Mucosa of rectum (tissue), 2 donors: ENCODE data around the gene LDB1.

Experiments
- H3K27ac ChIP-seq, 2 donors: one replicate each; pipeline ENCODE4 v1.7.0; 2013; ENCODE audit warnings: inconsistent platforms in 2 of 2, low read depth in 2 of 2, low read length in 2 of 2
- H3K27me3 ChIP-seq, 2 donors: one replicate each; pipeline ENCODE4 v1.7.0; 2013; ENCODE audit warnings: low read length in 2 of 2; ENCODE audit not compliant: control insufficient read depth in 2 of 2, insufficient read depth in 2 of 2
- H3K36me3 ChIP-seq, 2 donors: one replicate each; pipeline ENCODE4 v1.7.0; 2013; ENCODE audit warnings: low read length in 2 of 2; ENCODE audit not compliant: control insufficient read depth in 2 of 2, insufficient read depth in 2 of 2
- H3K4me1 ChIP-seq, 2 donors: one replicate each; pipeline ENCODE4 v1.7.0; 2013; ENCODE audit warnings: low read length in 2 of 2, mild to moderate bottlenecking in 1 of 2; ENCODE audit not compliant: control insufficient read depth in 2 of 2, insufficient read depth in 2 of 2
- H3K4me3 ChIP-seq, 2 donors: one replicate each; pipeline ENCODE4 v1.7.0; 2013; ENCODE audit warnings: low read length in 2 of 2
- H3K9ac ChIP-seq, 2 donors: one replicate each; pipeline ENCODE4 v1.7.0; 2013; ENCODE audit warnings: low read length in 2 of 2, low read depth in 1 of 2, mild to moderate bottlenecking in 1 of 2
- H3K9me3 ChIP-seq, 2 donors: one replicate each; pipeline ENCODE4 v1.7.0; 2013; ENCODE audit warnings: low read length in 2 of 2; ENCODE audit not compliant: control insufficient read depth in 2 of 2
- donor health status: healthy.
- donor health status: Normal muscosa, but diverticular disease.

Gene LDB1

GRCh38 chr10:102120142-102120990 lies at the start of gene LDB1:
LDB1 (minus strand) TSS chr10:102120368; CDS start chr10:102120110, 258 bp downstream.
- peak within 1 kb of the TSS; percentile 86 to 92 for H3K9ac ChIP-seq
- H3K9me3 ChIP-seq = no peaks in the 10 kb centered on the region
- H3K4me3 ChIP-seq = peak within 1 kb of the TSS; percentile 79 to 89
- H3K27me3 ChIP-seq = no peaks in the 10 kb centered on the region
- H3K27ac ChIP-seq = peak within 1 kb of the TSS; percentile 90 to 95
- H3K4me1 ChIP-seq = peaks cover 39 to 40% of the 10 kb centered on the region in 2 donors
- no peaks in the 10 kb centered on the region for H3K36me3 ChIP-seq

DNA sequence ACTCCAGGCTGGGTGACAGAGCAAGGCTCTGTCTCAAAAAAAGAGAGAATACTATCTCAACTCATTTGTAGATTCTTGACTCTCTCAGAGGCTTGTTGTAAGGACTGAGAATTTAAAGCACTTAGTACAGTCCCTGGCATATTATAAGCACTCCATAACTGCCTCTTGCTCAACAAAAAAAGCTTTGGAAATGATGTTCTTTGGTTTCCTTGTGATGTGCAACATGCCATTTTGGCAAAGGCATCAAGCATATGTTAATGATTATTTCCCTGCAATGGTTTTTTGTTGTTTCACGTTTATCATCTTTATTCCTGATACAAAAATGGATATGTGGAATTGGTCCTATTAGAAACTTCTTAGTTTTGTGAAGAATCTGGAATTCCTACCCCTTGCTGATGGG lies 47.7 kb upstream of the LDB1 start:
- H3K36me3 ChIP-seq = peaks cover 5 to 8% of the 10 kb centered on the region in 2 donors
- H3K4me1 ChIP-seq = peaks cover 0 to 2% of the 10 kb centered on the region in 2 donors
- H3K4me3 ChIP-seq = no peak overlapping the region
- no peaks in the 10 kb centered on the region for H3K27me3 ChIP-seq
- H3K9ac ChIP-seq = no peak overlapping the region
- no peaks in the 10 kb centered on the region for H3K9me3 ChIP-seq
- H3K27ac ChIP-seq = no peak overlapping the region

DNA sequence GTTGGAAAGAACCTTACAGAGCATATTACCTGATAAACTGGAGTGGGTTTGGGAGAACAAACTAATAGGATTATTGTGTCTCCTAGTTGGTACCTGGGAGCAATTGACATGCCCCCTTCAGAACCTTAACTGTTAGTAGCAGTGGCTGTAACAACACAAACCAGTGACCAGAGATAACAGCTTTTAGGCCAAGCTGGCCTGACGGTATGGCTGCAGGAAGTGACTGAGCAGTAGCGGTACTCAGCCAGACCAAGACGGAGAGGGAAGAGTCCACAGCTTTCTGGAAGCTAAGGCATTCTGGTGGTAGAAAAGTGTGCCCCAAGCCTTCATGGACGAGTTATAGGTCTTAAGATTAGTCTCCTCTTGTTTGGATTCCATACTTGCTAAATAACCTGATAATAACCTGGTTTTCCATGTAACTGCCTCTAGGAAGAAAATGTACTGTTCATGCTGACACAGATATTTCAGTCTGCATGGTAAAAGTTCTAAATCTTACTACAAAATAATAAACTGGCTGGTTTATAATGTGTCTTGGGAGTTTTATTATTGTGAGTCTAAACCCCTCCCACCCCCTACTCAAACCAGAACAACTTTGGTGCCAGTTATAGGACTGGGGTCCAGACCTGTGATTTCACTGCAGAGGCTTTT lies 43.3 kb upstream of the LDB1 start:
- Histone ChIP-seq H3K27me3 (no peaks in the 10 kb centered on the region), H3K9me3 (no peaks in the 10 kb centered on the region), H3K36me3 (peaks cover 48 to 49% of the 10 kb centered on the region in 2 donors), H3K4me3 (no peak overlapping the region), H3K27ac (no peak overlapping the region), H3K9ac (no peak overlapping the region), H3K4me1 (no peaks in the 10 kb centered on the region)

GRCh38 chr10:102159831-102160230 lies 39.7 kb upstream of the LDB1 start:
- H3K27me3 ChIP-seq = no peaks in the 10 kb centered on the region
- no peak overlapping the region for H3K27ac ChIP-seq
- no peak overlapping the region for H3K9ac ChIP-seq
- no peaks in the 10 kb centered on the region for H3K9me3 ChIP-seq
- no peak overlapping the region for H3K4me3 ChIP-seq
- peaks cover 63 to 65% of the 10 kb centered on the region in 2 donors for H3K36me3 ChIP-seq
- no peaks in the 10 kb centered on the region for H3K4me1 ChIP-seq

- no peaks in the 10 kb centered on the region for H3K9me3 ChIP-seq
- H3K36me3 ChIP-seq = peaks cover 63 to 68% of the 10 kb centered on the region in 2 donors
Observed at GRCh38 chr10:102159051-102159597, 39.0 kb upstream of the LDB1 start.

DNA sequence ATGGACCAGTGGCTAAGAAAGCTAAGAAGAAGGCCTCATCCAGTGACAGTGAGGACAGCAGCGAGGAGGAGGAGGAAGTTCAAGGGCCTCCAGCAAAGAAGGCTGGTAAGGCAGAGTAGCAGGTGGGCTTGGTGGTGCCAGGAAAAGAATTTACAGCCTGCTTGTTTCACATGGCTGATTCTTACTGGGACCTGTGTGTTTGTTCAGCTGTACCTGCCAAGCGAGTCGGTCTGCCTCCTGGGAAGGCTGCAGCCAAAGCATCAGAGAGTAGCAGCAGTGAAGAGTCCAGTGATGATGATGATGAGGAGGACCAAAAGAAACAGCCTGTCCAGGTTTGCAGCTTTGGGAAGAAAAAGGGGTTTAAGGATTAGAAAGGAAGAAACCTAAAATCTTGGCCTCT lies 37.1 kb upstream of the LDB1 start:
- no peak overlapping the region for H3K9ac ChIP-seq
- H3K9me3 ChIP-seq = no peaks in the 10 kb centered on the region
- peaks cover 52 to 54% of the 10 kb centered on the region in 2 donors for H3K36me3 ChIP-seq
- H3K4me3 ChIP-seq = no peak overlapping the region
- H3K27me3 ChIP-seq = no peaks in the 10 kb centered on the region
- H3K27ac ChIP-seq = no peak overlapping the region
- peaks cover 9 to 10% of the 10 kb centered on the region in 2 donors for H3K4me1 ChIP-seq

More at GRCh38 chr10:102159051-102159597, 39.0 kb upstream of the LDB1 start:
- Histone ChIP-seq H3K9ac (no peak overlapping the region), H3K4me3 (no peak overlapping the region), H3K27me3 (no peaks in the 10 kb centered on the region), H3K27ac (no peak overlapping the region), H3K4me1 (no peaks in the 10 kb centered on the region)

DNA sequence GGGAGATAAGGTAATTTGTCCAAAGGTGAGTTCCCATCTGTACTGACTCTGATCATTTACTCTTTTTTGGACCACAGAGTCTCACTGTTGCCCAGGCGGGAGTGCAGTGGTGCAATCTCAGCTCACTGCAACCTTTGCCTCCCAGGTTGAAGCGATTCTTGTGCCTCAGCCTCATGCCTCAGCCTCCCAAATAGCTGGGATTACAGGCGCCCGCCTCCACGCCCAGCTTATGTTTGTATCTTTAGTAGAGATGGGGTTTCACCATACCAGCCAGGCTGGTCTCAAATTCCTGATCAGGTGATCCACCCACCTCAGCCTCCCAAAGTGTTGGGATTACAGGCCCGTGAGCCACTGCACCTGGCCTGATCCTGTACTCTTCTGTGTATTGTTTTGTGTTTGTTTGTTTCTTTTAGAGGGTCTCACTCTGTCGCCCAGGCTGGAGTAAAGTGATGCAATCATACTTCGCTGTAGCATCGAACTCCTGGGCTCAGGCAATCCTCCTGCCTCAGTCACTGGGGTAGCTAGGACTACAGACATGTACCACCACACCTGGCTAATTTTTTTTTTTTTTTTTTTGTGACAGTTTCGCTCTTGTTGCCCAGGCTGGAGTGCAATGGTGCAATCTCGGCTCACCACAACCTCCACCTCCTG lies 34.4 kb upstream of the LDB1 start:
- no peaks in the 10 kb centered on the region for H3K9me3 ChIP-seq
- peaks cover 26 to 36% of the 10 kb centered on the region in 2 donors for H3K36me3 ChIP-seq
- H3K4me1 ChIP-seq = peaks cover 9 to 13% of the 10 kb centered on the region in 2 donors
- H3K4me3 ChIP-seq = no peak overlapping the region
- H3K27ac ChIP-seq = no peak overlapping the region
- no peak overlapping the region for H3K9ac ChIP-seq
- H3K27me3 ChIP-seq = no peaks in the 10 kb centered on the region

GRCh38 chr10:102153093-102153620 lies 33.0 kb upstream of the LDB1 start:
- Histone ChIP-seq H3K36me3 (peaks cover 22 to 37% of the 10 kb centered on the region in 2 donors), H3K27me3 (no peaks in the 10 kb centered on the region), H3K4me3 (peak overlapping the region; percentile 92 to 97), H3K4me1 (peaks cover 9 to 13% of the 10 kb centered on the region in 2 donors), H3K9ac (peak overlapping the region; percentile 74 to 76), H3K27ac (no peak overlapping the region), H3K9me3 (no peaks in the 10 kb centered on the region)

DNA sequence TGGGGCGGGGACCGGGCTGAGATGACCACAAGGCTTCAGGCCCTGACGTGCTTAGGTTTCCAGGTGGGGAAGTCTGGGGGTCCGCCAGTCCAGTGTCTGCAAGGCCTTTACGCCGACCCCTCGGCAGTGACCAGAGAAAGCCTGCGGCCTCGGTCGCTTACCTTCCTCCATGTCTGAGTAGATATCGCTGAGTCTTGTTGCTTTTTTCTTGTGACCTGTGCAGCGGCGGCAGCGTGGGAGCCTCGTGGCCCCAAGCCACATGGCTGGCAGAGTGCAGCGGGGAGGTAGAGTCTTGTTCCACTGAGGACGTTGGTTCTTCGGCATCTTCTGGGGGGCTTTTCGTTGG lies 32.4 kb upstream of the LDB1 start:
- H3K4me1 ChIP-seq = peaks cover 9 to 13% of the 10 kb centered on the region in 2 donors
- peak overlapping the region; percentile 92 to 97 for H3K4me3 ChIP-seq
- H3K36me3 ChIP-seq = peaks cover 20 to 36% of the 10 kb centered on the region in 2 donors
- H3K9ac ChIP-seq = peak overlapping the region; percentile 74 to 76
- no peaks in the 10 kb centered on the region for H3K9me3 ChIP-seq
- H3K27me3 ChIP-seq = no peaks in the 10 kb centered on the region
- H3K27ac ChIP-seq = peak overlapping the region; percentile 72 to 92
